ENCODE measurements around the gene LDLRAP1.

GRCh38 chr1:25505656-25506385, 37.6 kb upstream of the LDLRAP1 start:
- TF ChIP-seq CTCF (IDR thresholded peaks at IDR 0.05; ENCODE audit: insufficient read depth, low read length, poor library complexity, severe bottlenecking), result no peak
- TF ChIP-seq EZH2phosphoT487 (conservative IDR thresholded peaks at IDR 0.05; ENCODE audit: low read length), result no peak
